NCI-H2029 treated with DMSO at 0.1 percent for 48 hours (cell line): ENCODE results near the gene EDN2.

Source experiments
- DNase-seq: peaks from one replicate; lab custom pipeline; 2025; lab: John Stamatoyannopoulos, UW

The EDN2 gene

DNA sequence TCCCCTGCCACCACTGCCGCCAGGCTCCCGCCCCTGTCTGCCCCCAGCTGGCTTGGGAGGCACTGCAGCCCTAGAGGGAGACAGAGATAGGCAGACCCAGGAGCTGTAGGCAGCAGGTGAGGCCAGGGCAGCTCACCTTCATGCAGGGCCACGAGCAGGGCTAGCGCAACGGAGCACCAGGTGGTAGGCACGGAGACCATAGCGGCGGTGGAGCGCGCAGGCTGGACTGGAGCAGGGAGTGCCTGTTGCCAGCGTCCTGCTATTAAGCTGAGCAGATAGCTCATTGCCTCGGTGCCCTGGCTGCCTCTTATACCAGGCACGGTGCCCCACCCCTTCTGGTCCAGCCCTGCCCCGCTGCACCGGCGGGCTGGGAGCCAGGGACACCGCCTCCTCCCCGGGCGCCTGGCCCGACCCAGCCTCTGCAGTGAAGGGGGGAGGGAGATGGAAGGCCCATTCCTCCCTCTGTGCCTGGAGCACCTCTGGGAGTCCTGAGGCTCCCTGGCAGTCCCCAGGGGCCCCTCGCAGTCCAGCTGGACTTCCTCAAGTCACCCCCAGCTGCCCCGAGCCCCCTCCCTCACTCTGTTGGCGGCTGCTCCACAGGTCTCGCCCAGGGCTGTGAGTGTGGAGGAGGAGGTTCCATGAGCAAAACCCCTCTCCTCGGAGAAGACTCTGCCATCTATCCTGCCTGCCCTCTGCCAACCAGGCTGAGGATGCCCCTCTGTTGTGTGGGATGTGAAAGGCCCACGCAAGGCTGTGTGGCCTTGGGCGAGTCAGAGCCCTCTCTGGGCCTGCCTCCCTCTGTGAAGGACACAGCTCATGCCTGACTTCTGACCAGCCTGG lies at the start of gene EDN2:
Gene EDN2, minus strand, starts transcription at position 282 of the 840 bp plus-strand sequence. Its CDS starts 82 bp downstream, at position 200.
- peak; percentile 100 for DNase-seq

DNA sequence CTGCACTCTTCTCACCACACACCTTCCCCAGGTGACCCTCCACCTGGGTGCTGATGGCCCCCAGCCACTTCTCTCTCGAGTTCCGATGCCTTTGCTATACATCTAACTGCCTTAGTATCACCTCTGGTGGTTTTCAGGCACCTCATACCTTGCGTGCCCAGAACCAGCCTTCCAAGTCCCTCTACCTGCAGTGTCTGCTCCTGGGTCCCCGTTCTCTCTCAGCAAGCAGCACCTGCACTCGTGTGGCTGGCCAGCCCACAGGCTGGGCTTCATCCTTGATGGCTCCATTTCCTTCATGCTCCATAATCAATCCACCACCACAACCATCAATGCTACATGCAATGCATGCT lies 49.2 kb upstream of the EDN2 start:
- no peak for DNase-seq

DNA sequence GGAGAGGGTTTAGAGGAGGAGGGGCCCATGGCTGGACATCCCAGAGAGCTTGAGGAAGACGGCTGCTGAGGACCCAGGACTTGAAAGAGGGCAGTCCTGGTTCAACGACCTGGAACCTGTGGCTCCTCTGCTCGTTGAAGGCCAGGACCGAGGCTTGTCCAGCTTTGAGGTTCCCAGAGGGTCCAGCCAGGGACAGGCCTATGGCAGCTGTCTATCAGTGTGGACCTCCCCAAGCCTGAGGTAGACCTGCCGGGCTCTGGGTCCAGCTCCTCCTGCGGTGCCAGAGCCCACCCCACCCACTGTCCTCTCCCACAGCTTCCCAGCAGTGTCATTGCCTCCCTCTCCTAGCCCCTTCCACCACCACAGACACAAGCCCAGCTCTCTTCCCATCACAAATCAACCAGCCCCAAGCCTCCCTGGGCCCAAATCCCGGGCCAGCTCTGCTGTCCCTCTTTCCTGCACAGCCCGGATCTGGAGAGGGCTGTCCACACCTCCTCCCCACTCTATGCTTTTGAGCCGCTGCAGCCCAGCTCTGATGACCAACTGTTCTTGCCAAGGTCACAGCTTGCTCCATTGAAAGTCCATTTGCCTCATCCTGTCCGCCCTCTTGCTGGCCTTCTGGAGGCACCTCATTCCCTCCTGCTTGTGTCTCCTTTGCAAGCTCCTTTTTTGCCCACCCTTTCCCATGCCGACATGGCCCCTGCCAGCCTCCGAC lies 48.7 kb upstream of the EDN2 start:
- no peak for DNase-seq

DNA sequence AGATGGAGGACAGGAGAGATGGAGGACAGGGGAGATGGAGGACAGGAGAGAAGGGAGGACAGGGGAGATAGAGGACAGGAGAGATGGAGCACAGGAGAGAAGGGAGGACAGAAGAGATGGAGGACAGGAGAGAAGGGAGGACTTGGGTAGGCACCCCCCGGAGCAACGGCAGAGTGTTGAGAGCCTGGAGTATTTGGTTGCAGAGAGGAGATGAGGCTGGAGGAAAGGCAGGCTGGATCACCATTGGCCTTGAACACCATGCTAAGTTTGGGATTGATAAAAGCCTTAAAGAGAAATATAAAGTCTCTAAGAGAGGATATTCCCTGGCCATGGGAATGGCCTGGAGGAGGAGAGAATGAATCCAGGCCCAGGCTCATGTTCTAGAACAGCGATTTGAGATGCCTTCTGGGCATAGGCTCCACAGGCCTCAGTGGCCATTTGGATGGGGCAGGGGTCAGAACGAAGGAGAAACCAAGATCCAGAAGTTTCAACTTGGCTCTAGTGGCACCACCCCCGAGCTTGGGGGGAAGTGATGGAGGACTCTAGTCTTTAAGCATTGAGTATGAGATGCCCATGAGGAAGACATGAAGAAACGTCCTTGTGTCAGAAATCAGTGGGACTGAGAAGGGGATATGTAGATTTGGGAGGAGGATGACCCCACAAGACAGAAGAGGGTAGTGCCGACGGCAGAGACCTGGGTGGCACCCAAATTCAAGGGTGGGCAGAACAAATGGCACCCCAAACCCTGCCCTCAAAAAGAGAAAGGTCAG lies 47.9 kb upstream of the EDN2 start:
- DNase-seq = no peak

DNA sequence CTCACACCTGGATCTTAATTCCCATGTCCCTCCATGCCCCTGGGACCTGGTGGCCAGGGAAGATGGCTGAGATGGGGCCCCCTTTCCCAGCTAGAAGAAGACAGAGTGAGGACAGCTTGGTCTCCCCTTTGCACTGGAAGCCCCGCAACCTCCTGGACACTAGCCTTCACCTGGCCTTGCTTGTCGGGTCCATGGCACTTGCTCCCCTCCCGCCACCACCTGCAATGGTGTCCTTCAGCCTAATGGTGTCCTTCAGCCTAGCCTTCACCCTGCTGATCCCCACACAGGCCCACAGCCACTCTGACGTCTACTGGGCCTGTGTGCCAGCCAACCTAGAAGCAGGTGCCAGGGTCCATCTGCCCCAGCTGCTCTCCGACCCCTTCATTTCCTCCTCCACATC lies 45.9 kb upstream of the EDN2 start:
- no peak for DNase-seq

DNA sequence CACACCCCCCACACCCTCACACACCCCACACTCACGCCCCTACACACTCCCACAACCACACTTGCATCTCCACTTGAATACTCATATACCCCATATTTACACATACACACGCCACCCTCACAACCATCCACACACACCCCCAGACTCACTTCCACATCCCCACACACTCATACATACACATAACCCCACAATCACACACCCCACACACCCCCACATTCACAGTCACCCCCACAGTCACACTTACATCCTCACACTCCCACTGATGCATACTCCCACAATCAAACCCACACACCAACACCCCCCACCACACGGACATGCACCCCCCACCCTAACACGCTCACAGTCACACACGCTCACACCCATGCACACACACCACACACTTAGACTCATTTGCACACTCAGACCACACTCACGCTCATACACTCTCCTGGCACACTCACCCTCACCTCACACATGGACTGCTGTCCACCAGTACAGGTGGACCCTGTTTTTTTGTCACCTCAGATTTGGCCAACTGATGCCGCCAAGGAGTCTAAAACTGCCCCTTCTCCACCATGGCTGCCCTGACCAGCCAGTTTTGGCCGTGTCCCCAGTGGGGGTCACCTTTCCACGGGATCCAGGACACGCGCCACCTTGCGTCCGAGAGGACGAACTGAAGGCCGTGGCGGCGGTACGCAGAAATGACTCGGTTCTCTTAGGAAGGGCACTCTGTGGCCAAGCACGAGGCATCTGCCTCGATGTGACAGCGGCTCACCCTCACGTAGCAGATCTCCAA lies 45.3 kb upstream of the EDN2 start:
- DNase-seq = no peak

DNA sequence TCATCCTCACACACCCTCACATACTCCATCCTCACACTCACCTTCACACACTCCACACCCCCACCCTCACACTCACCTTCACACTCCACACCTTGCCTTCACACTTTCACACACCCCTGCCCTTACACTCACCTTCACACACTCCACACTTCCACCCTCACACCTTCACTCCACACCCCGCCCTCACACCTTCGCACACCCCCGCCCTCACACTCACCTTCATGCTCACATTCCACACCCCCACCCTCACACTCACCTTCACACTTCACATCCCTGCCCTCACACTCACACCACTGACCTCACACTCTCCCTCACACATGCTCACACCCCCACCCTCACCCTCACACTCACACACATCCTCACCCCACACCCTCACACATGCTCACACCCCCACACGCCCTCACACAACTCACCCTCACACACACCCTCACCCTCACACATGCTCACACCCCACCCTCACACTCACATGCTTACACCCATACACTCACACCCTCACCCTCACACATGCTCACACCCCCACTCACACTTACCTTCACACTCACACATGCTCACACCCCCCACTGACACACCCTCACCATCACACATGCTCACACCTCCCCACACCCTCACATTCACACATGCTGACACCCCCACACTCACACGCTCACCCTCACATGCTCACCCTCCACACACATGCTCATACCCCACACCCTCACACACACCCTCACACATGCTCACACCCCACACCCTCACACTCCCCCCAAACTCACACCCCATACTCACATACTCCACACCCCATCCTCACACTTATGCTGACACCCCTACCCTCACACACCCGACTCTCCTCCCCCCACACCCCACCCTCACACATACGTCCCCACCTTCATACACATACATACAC lies 44.5 kb upstream of the EDN2 start:
- no peak for DNase-seq

DNA sequence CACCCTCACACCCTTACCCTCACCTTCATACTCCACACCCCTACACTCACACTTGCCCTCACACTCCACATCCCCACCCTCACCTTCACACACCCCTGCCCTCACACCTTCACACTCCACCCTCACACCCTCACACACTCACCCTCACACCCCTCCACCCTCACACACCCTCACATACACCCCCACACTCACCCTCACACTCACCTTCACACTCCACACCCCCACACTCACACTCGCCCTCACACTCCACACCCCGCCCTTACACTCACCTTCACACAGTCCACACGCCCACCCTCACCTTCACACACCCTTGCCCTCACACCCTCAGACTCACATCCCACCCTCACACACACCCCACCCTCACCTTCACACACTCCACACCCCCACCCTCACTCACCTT lies 43.6 kb upstream of the EDN2 start:
- no peak for DNase-seq

DNA sequence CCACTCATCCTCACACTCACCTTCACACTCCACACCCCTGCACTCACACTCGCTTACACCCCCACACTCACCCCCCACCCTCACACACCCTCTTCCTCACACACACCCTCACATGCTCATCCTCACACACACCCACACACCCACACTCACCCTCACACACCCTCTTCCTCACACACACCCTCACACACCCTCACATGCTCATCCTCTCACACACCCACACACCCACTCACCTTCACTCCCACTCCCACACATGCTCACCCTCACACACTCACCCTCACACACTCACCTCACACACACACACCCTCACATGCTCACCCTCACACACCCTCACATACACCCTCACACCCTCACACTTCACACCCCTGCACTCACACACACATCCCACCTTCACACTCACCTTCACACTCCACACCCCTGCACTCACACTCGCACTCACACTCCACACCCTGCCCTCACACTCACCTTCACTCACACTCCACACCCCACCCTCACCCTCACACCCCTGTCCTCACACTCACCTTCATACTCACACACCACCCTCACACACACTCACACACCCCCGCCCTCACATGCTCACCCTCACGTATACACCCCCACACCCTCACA lies 42.6 kb upstream of the EDN2 start:
- no peak for DNase-seq

DNA sequence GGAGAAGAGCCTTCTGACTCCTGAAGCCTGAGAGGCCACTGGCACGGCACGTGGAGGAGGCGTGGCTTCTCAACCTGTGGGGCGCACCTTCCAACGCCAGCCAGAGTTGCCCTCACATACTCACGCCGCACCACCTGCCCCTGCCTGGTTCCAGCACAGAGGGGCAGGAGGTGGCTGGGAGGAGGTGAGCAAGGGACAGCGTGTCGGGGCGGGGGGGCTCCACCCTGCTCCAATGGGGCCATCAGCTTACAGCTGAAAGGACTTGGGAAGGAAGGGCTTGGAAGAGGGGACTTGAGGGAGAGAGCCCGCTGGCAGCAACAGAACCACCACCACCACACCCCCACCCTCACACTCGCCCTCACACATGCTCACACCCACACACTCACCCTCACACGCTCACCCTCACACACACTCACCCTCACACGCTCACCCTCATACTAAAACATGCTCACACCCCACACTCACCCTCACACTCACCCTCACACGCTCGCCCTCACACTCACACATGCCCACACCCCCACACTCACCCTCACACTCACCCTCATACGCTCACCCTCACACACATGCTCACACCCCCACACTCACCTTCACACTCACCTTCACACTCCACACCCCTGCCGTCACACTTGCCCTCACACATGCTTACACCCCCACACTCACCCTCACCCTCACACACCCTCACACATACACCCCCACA lies 41.6 kb upstream of the EDN2 start:
- DNase-seq = no peak

DNA sequence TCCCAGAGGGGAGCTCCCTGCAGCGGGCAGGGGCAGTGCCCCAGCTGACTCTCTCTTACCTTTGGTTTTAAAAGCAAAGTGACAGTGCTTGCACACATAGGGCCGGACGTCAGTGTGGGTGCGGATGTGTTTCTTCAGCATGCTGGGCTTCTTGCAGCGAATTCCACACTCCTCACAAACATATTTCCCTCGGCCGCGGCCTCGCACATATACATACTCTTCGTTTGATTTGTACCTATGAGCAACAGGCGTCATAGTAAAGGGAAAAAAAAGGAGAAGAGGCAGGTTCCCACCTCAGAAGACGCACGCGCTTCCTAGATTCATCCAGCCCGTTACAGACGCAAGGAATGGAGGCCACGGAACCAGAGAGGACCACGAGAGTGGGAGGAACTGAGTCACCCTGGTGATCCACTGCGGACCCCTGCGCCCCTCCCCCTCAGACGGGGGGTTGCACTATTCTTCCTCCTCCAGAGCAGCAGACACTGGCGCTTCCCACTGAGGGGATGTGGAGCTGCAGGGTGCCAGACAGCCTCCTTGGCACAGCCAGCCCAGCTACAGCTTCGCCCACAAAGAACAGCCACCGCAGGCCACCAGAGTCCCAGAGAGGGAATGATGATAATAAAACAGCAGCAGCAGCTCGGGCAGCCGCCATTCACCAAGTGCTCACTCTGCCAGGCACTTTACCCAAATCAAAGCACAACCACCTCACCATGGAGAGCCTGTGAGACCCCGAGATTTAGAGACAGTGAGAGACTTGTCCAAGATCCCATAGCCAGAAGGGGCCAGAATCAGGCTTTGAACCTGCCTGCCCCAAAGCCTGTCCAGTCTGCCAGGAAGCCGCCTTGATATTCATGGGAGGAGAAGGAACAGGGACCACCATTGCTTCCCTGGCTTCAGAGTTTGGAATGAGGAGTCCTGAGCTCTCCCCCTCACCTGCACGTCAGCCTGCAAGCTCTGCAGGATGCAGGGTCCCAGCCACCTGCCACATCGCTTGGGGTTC lies 40.5 kb upstream of the EDN2 start:
- DNase-seq = no peak

DNA sequence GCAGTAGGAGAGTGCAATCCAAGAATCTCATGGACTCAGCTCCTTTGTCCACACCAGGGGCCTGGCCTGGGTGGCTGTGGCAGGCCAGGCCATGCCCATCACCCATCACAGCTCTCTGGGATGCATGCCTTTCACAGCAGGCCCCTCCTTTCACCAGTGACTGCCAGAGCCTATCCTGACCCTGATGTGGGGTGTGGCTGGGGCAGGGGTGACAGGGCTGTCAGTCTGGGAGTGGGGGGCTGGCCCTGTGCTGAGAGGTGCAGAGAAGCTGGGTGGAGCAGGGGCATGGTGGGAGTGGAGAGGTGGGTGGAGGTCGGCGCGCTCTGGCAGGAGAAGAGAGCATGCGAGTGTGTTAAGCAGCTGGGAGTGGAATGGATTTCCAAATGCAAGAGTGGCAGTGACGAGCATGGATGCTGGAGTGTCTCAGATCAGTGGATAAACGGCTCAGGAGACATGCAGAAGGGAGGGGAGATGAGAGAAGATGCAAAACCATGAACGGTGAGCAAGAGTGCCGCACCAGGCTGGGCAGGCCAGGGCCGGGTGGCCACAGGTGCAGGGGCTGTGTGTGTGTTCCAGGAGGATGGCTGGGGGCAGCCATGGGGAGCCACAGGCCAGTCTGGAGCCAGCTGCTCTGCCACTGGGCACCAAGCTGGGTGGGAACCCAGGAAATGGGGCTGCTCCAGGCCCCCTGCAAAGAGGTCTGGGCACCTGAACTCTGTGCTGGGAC lies 39.6 kb upstream of the EDN2 start:
- no peak for DNase-seq

DNA sequence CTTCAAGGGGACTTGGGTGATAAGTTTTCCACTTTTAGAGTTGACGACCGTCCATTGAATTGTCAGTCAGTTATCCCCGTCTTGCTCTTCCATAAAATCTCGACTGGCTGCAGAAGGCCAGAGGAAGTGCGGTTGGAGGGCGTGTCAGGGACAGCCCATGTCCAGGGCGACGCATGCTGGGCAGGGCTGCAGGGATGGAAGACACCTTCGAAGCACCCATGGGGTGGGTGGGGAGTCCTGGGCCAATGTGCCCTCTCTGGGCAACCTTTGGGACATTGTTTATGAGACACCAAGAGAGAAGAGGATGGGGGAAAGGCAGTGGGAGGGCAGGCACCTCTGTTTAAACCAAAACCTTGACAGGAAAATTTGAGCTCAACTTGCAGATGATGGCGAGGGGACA lies 38.6 kb upstream of the EDN2 start:
- no peak for DNase-seq

DNA sequence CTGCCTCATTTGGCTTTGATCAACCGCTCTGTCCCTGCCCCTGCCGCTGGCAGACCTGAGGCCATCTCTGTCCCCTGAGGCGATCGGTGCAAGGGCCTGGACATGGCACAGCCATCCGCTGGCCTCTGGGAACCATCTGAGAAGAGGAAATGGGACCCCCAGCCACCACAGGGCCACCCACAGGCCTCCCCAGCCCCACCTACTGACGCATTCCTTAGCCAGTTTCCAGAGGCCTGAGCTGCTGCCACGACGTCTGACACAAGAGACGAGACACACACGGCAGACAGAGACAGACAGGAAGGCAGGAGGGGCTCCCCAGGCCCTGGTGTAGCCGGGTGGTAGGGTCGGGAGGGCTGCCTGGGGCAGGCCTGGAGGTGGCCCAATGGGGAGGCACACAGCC lies 37.3 kb upstream of the EDN2 start:
- DNase-seq = no peak

DNA sequence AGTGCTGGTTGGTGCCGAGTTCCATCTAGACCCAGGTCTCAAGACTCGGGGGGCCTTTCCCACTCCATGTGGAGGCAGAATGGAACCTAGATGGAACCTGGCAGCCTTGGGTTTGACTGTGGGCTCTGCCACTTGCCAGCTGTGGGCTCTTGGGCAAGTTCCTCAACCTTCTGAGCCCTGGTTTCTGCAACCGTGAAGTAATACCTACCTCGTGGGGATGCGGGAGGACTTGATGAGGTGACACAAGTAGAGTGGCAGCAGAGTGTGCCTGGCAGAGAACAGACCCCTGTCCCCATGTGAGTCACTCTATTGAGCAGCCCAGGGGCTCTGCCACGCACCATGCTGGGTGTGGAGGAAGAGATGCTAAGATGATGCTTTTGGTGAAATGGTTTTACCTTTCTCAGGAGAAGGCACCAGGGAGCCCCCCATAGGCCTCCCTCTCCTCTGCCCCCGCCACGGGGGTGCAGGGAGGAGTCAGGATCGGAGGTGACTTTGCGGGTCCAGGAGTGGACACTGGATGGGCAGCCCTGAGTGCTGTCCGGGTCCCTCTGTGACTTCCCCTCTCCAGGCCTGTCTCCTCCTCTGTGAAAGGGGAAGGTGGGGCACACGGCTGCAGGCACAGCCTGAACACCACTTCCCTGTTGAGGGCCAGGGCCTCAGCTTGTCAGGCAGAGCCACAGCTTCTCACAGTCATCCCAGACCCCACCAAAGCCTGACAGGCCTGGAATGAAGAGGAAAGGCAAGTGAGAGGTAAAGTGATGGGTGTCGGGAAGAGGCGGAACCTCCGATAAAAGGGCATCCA lies 36.7 kb upstream of the EDN2 start:
- DNase-seq = no peak

DNA sequence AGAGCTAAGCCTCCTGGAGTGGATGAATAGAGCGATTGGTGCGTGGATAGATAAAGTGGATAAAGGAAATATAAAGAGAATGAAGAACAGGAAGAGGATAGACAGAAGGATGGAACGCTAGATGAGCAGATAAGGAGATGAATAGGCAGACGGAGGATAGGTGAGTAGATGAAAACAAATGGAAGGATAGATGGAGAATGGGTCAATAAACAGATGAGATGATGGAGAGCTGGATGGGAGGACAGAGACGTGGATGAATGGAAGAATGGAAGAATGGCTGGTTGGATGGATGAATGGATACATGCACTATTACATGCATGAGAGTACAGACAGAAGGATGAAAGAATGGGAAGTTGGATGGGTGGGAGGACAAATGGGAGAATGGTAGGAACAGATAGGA lies 35.2 kb upstream of the EDN2 start:
- no peak for DNase-seq

DNA sequence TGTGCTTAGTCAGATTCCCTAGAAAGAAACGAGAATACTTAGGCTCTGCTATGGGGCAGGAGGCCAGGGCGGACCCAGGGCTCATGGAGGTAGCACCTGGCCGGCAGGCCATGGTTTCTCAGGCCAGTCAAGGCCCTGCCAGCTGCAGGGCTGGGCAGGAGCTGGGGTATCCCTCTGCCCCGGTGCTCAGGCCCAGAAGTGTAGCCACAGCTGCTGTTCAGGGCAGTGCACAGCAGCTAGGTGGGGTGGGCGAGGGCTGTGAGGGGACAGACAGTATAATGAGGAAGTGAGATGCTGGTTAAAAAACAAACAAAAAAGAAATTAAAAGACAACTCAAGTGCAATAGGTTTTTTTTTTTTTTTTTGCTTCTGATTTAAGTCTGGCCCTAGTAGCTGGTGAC lies 34.0 kb upstream of the EDN2 start:
- DNase-seq = no peak
